NCI-H748 (cell line): ENCODE data around the gene NUAK2.

Experiments
- DNase-seq: peaks from one replicate; lab custom pipeline; 2025; ENCODE audit not compliant: unreplicated experiment; lab: John Stamatoyannopoulos, UW

Gene NUAK2

DNA sequence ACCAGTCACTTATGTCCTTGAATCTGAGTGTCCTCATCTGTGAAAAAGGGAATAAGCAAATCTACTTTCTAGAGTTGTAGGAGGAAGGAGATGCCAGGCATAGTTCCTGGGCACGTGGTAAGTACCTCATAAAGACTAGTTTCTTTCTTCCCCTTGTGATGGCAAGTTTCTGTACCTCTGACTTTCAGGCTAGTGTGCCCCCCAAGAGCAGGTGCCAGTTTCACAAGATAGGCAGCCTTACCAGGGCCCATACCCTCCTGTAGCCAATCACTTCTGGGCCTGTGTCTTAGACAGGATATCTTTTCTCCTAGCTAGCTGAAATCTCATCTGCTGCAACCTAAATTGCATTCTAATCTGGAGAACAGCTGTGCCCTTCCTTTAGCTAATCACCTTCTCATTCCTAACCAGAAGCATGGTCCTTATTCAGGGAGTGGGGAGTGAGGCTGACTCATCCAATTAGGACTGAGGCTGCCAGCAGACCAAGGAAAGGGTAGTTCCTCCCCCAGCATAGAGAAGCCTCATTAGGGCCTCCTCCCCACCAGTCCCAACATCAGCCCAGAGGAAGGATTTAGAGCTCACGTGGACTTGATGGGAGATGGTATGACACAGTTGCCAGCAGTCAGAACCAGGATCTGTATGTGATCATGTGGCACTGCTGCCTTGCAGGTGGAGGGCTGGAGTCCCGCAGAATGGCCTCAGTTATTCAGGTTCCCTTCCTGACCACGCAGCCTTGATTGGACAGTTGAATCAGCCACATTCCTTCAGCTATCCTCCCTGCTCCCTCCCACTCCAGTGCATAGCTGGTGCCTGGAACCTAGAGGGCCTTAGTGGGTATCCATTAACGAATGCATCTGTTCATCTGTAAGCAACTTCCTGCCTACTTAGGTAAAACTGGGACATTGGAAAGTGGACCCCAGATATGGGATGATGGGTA, 27.3 kb upstream of the NUAK2 start:
- no peak for DNase-seq

GRCh38 chr1:205346956-205347574, 25.5 kb upstream of the NUAK2 start:
- peak; percentile 22 for DNase-seq

- no peak for DNase-seq
These were observed 24.2 kb upstream of the NUAK2 start for GRCh38 chr1:205345761-205346160.

DNA sequence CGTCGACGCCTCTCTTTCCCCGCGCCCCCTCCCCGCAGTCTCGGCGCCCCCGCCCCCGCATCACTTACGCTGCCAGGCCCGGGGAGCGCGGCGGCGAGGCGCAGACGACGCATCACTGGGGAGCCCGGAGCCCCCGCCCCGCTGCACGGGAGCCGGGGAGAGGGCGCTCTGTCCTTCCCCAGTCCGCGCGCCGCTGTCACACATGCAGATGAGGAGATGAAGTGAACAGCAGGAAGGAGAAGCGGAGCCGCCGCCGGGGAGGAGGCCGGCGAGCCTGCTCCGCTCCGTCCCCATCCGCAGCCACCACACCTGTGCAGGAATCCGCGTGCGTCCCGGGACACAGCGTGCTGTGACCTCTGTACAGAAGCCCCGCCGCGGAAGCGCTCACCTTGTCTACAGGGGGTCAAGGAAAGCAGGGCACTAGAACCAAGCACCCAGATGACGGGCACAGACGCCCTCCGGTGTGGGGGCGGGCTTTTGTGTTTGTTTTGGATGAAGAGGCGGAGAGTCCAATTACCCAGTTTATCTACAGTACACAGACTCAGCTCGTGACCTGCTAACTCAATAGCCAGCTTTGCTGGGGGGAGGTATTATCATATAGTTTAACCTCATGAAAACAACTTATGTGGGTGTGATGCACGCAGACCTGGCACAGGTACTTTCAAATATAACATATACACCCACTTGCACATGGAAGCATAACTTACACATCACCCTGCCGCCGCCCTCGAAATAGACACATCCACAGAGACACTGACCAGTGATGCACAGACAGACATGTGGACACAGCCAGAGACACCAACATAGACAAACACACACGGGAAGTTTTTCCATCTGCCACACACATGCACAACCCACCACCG, 22.8 kb upstream of the NUAK2 start:
- peak; percentile 49 for DNase-seq

- DNase-seq: peak; percentile 51
These were observed 22.0 kb upstream of the NUAK2 start for GRCh38 chr1:205343431-205344065.

- no peak for DNase-seq
These were observed 21.4 kb upstream of the NUAK2 start for GRCh38 chr1:205342986-205343385.

GRCh38 chr1:205340676-205341075, 19.1 kb upstream of the NUAK2 start:
- no peak for DNase-seq

DNA sequence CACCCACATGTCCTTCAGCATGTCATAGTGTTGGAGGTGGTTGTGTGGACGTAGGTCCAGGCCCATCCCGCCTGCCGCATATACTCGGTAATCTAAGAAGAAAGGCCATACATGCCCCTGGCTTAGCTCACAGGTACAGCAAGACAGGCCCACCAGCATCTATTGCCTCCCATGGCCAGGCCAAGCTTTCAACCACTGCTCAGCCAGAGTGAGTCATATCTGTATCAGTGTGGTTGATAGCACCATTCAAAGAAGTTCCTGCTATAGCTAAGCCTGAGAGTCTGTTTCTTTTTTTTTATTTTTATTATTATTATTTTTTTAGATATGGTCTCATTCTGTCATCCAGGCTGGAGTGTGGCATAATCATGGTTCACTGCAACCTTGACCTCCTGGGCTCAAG, 18.2 kb upstream of the NUAK2 start:
- no peak for DNase-seq

- DNase-seq: no peak
These were observed 17.7 kb upstream of the NUAK2 start for GRCh38 chr1:205339197-205339702.

- DNase-seq: no peak
These were observed 16.5 kb upstream of the NUAK2 start for GRCh38 chr1:205338011-205338410.

DNA sequence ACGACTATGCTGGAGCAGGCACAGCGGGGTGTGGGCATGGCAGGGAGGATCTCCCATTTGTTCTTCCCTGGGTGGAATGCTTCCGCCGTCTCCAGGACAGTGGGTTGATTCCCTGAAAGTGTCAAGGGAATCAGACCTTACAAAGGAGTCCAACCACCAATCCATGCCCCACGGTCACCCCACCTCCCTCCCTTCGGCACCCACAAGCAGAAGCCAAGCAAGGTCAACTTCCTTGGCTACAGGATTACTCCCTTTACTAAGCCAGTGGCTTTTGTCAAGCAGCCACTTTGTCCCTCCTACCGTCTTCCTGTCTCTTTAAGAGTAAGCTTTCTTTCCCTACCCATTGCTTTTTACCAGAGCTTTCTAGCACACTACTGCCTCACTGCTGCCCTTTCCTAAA, 15.9 kb upstream of the NUAK2 start:
- no peak for DNase-seq

DNA sequence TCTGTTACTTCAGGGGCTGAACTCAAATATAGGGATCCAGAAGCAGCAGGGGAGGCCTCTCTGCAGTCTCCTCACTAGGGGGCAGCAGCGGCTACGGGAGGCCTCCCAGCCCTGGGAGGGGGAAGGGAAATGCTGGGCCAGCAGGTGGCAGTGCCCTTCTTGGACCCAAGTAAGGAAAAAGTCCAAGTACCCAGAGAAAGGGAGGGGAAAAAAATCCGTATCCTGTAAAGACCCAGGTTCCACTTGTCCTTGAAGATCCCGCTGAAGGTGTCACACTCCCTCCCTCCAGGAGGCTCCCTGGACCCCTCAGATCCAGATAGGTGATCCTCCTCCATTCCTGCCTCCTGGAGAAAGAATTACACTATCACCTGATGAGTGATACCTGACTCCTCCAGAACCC, 14.1 kb upstream of the NUAK2 start:
- peak; percentile 59 for DNase-seq

DNA sequence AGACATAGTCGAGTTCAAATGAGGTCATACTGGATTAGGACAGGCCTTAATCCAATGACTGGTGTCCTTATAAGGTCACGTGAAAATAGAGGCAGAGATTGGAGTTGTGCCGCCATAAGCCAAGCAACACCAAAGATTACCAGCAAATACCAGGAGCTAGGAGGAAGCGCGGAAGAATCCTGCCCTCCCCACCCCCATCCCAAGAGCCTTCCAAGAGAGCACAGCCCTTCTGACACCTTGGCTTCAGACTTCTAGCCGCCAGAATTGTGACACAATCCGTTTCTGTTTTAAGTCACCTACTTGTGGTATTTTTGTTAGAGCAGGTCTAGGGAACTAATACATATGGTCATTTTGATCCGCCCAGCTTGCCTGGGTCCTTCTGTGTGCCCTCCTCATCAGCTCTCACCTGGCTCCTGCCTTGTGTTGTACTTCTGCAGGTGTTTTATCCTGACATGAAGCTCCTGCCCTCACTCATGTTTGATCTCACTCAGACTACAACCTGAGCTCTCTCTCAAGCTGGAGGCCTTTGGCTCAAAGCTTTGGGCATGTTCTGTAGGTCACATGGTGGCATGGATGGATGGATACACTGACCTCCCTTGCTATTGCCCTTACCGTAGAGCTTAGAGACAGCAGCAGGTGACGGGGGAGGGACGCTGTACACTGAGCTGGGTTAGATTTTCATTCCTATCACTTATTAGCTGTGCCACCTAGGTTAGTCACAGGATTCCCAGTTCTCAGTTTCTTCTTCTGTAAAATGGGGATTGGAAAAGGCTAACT, 10.7 kb upstream of the NUAK2 start:
- DNase-seq: no peak

- DNase-seq: no peak
These were observed 8.6 kb upstream of the NUAK2 start for GRCh38 chr1:205330150-205330549.

- no peak for DNase-seq
These were observed 8.2 kb upstream of the NUAK2 start for GRCh38 chr1:205329719-205330118.

- DNase-seq: no peak
These were observed 6.9 kb upstream of the NUAK2 start for GRCh38 chr1:205328476-205328875.

GRCh38 chr1:205326812-205327466, 5.4 kb upstream of the NUAK2 start:
- no peak for DNase-seq

DNA sequence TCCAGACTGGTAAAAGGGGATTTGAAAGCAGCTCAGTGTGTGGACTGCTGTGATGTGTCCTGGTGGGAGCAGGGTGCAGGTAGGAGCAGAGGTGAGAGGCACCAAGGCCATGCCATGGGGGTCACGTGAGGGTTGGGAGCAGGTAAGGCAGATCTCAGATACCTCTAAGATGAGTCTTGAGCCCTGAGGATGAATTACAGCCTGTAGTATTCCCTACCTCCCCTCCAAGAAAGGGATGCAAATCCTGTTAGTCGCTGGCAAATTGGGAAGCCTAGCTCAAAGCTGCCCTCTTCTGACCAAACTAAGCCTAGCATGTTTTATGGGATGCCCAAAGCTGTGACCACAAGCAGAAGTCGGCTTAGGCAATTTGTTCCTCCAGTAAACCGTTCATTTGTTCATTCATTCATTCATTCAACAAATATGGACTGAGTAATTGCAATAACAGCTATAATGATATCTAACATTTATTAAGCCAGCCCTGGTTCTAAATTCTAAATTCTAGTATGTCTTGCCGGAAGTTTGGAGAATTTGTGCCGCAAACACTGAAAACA, 3.9 kb upstream of the NUAK2 start:
- peak; percentile 43 for DNase-seq

- DNase-seq: no peak
These were observed 3.2 kb upstream of the NUAK2 start for GRCh38 chr1:205324781-205325180.
